OCI-LY3 (cell line): Measurements from ENCODE around the gene TGM5.

Source experiments
- CTCF ChIP-seq: fragments of 200-600, 300-600 bp; sonication (generic); IDR thresholded peaks from 2 replicates; pipeline ENCODE4 v1.5.1; 2014; ENCODE audit warnings: antibody characterized with exemption, low read length, low read depth
- EZH2phosphoT487 ChIP-seq: fragments of 200-600 bp; shearing (Covaris generic); IDR thresholded peaks from 2 replicates; pipeline ENCODE4 v1.6.1; 2018; ENCODE audit warnings: antibody characterized with exemption, mixed run types, low read depth

DNA sequence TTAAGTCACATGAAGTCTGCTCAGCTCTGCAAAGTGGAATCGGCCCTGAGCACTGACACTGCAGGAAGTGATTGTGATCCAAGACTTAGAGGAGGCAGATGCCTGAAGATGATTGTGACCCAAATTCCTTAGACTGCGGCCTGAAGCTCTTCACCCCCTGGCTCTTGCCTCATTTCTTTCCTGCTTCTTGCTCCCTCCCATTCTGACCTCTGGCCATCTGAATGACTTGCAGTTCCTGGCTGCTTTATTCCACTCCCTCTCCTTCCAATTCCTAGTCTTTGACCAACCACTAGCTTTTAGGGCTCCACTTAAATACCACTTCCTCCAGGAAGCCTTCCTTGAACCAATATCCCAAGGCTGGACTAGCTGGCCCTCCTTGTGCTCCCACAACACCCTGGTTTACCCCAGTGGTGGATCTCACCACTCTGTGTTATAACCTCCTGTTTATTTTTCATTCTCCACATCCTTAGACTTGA lies 36.0 kb downstream of the TGM5 start:
- TF ChIP-seq CTCF (no peak), EZH2phosphoT487 (no peak)
